Muscle of arm (tissue), 12 donors: Measurements from ENCODE around the gene RNF212. TPM values are rescaled to one million over a fixed set of nuclear protein-coding genes. Genes with fewer than 3 reads are reported as not detected.
"Not testable (repeated sequence)": the region's sequence is repeated elsewhere in the genome, so short reads cannot be mapped to it uniquely, and the experiment has no call there.

ENCODE experiments used
- DNase-seq: peaks from one replicate; pipeline ENCODE4 v3.0.0-alpha.2; 2013
- polyA plus RNA-seq, 12 donors: library from polyadenylated mRNA; unstranded; fragments of 120-200 nt; gene quantifications; one replicate each; pipeline ENCODE4 v1.2.1, GENCODE V29; 2013; ENCODE audit not compliant: insufficient read length in 12 of 12

The RNF212 gene
- polyA plus RNA-seq, 12 donors, result 2.3 to 10.0 (median 3.7) TPM; not detected in 1

DNA sequence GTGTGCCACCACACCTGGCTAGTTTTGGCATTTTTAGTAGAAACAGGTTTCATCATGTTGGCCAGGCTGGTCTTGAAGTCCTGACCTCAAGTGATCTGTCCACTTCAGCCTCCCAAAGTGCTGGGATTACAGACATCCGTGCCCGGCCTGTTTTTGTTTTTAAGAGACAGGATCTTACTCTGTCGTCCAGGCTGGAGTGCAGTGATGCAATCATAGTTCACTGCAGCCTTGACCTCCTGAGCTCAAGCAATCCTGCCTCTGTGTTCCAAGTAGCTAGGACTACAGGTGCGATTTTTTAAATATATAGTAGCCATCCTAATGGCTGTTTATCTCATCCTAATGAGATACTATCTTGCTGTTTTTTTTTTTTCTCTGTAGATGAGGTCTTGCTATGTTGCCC lies 47.6 kb downstream of the RNF212 start:
- no peak for DNase-seq

DNA sequence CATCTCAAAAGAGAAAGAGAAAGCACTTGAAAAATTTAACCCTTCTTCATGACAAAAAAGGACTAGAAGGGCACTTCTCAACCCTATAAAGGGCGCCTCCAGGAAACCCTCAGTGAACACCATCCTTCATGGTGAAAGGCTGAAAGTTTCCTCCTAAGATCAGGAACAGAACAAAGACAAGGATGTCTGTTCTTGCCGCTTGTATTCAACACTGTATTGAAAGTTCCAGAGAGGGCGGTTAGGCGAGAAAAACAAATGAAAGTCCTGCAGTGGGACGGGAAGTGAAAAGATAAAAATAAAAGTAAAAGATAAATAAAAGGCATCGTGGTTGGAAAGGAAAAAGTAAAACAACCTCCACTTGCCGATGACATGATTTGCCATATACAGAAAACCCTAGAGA lies 50.9 kb downstream of the RNF212 start:
- DNase-seq, result no peak

DNA sequence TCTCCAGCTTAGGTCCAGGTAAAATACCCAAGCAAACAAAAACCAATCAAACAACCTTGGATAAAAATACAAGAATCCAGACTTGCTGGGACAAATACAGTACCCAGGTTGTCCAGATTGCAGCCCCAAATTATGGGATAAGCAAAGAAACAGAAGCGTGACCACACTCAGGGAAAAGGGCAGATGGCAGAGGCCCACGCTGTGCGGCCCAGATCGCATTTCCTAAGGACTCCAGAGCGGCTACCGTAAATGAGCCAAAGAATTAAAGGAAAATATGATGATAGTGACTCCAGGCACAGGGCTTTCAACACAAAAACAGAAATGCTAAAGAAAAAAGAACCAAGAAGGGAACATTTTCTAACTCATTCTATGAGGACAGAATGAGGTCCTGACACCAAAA lies 51.6 kb downstream of the RNF212 start:
- DNase-seq, result no peak

DNA sequence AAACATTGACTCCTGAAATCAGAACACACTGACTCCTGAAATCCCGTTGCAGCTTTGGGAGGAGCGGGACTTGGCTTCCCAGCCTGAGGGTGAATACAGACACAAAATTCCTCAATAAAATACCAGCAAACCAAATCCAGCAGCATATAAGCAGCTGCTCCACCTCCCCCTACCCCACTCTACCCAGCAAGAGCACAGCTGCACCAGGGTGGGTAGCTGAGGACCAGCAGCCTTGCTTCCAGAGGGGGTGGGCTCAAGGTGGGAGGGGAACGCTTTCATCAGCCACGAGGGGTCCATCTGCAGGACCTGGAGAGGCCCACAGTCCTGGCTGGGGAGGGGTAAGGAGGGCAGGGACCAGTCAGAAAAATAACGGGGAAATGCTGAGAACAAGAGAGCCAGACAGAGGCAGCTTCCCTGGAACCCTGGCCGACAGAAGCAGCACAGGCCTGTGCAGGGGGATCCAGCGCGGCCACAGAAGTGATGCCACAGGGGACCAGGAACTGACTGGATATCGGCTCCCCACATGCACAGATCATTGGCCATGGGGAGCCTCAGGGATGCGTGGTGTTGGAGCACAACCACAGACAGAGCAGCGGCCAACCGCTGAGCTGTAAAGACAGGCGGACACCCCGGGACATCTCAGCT lies 52.2 kb downstream of the RNF212 start:
- DNase-seq, result no peak

GRCh38 chr4:1060621-1061020 lies 52.7 kb downstream of the RNF212 start:
- DNase-seq, result no peak

- no peak for DNase-seq
Observed at GRCh38 chr4:1060121-1060520, 53.2 kb downstream of the RNF212 start.

DNA sequence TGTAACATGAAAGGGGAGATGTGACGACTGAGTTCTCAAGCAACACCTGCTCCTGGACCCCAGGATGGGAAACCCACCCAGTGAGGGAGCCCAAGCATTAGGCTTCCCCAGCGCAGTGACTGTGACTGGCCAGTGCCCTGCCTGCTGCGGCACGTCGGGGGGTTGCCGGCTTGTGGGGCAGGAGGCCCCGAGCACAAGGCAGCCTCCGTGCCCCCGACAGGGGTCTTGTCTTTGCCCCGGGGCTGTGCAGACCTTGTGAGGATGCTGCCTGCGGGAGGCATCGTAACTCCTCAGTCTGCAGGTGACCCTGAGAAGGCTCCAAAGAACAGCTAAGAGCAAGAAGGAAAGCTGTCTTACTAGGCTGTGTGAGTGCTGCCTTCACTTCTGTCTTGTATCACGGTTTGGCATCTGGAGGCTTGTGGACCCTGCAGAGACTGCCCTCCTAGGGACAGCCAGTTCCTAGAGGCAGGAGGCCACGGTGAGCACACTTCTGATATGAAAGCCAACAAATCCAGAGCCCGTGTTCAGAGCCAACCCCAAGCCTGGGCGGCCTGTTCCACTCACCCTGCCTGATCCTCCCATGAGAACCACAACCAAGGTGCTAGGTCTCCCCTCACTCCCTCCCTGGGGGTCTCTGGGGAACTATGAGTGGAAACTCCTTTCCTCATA lies 54.2 kb downstream of the RNF212 start:
- no peak for DNase-seq

GRCh38 chr4:1058198-1058996 lies 55.0 kb downstream of the RNF212 start:
- no peak for DNase-seq

DNA sequence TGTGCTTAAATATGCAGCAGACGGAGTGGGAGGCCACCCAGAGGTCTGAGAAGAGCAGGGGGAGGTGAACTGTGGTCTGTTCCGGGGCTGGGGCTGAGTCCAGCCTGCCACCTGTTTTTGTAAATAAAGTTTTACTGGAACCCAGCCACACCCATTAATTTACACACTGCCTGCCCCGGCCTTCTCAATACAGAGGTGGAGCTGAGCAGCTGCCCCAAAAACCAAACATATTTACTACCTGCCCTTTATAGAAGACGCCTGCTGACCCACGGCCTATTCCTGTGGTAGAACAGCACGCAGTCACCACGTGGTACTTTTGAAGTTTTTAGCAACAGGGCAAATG lies 56.0 kb downstream of the RNF212 start:
- no peak for DNase-seq

GRCh38 chr4:1056671-1057402 lies 56.5 kb downstream of the RNF212 start:
- no peak for DNase-seq

GRCh38 chr4:1055721-1056590 lies 57.4 kb downstream of the RNF212 start:
- no peak for DNase-seq

GRCh38 chr4:1055243-1055701 lies 58.1 kb downstream of the RNF212 start:
- not testable (repeated sequence) for DNase-seq

DNA sequence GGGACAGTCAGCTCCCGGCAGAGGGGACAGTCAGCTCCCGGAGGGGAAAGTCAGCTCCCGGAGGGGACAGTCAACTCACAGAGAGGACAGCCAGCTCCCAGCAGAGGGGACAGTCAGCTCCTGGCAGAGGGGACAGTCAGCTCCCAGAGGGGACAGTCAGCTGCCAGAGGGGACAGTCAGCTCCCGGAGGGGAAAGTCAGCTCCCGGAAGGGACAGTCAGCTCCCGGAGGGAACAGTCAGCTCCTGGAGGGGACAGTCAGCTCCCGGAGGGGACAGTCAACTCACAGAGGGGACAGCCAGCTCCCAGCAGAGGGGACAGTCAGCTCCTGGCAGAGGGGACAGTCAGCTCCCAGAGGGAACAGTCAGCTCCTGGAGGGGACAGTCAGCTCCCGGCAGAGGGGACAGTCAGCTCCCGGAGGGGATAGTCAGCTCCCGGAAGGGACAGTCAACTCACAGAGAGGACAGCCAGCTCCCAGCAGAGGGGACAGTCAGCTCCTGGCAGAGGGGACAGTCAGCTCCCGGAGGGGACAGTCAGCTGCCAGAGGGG lies 58.6 kb downstream of the RNF212 start:
- DNase-seq, result not testable (repeated sequence)

- not testable (repeated sequence) for DNase-seq
Observed at GRCh38 chr4:1053891-1054290, 59.5 kb downstream of the RNF212 start.

DNA sequence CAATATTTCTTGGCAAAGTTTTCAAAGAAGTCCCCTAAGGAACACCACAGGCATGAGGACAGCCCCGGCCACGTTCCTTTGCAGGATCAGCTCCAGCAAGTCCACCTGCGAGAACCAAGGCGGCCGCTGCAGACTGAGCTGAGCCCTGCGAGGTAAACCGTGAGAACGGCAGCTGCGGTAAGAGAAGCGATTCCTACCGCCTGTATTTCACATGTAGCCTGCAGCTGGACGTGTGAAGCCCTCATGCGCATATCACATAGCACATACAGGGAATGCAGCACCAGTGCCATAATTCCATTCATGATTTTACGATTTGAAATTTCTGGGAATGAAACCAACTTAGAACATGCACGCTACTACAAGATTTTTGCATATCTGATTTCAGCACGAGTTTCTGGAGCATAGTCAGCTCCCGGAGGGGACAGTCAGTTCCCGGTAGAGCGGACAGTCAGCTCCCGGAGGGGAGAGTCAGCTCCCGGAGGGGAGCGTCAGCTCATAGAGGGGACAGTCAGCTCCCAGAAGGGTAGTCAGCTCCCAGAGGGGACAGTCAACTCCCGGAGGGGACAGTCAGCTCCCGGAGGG lies 60.2 kb downstream of the RNF212 start:
- peak; percentile 74 for DNase-seq

DNA sequence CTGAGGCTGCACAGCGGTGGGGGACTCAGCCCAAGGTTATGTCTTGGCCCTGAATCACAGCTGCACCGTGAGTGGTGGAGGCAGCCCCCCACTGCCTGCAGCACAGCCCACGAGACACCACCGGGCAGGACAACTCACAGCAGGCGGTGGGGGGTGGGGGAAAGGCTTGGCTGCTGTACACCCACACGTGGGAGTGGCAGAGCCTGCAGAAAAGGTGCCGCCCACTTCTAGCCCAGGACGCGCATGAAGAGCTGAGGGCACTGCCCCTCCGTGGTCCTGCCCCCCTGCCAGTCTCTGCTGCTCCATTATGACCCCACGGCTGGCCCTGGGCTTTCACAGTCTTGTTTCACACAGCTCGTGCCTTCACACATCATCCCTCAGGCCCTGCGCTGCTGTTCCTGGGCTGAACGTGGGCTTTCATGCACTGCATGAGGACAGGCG lies 61.1 kb downstream of the RNF212 start:
- DNase-seq, result no peak

GRCh38 chr4:1051472-1051871 lies 61.9 kb downstream of the RNF212 start:
- no peak for DNase-seq

DNA sequence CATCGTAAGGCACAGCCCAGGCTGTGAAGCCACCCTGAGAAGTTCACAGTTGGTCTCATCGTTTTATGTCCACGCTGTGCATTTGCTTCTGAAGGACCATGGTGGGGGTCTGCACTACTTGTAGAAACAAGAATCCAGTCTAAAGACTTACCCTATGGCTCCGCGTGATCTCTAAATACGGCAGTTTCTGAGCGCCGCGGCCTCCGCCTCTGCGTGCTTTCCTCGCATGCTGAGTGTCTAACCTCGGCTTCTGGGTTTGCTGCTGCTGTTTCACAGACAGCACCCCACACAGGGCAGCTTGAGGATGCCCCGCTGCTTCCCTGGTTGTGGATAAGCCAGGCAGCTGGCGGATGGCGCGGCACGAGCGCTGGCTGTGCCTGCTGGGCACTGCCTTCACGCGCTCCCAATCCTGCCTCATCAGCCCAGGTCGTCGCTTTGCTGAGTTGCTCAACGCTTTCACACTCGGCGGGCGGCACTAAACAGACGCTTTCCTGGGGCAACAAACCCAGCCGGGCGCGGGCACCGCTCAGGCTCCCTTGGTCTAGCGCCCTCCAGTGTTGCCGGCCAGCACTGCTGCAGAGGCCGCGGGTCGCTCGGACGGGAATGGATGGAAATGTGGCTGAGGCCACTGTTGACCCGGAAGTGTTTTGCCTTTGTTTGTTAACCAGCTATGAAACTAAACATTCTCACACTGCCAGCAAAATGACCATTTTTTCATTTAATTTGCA lies 62.7 kb downstream of the RNF212 start:
- no peak for DNase-seq

GRCh38 chr4:1049591-1049905 lies 63.8 kb downstream of the RNF212 start:
- DNase-seq, result no peak
